Chondrocyte (in vitro differentiated cells): ENCODE data around the gene BIRC5. TPM values are rescaled to one million over a fixed set of nuclear protein-coding genes. Genes with fewer than 3 reads are reported as not detected.
"Not testable (repeated sequence)": the region's sequence is repeated elsewhere in the genome, so short reads cannot be mapped to it uniquely, and the experiment has no call there.

Source experiments
- DNase-seq: peaks from one replicate; pipeline ENCODE4 v3.0.0; 2021; ENCODE audit warnings: mixed read lengths, low spot score
- H3K27ac Mint-ChIP-seq: one replicate; pipeline ENCODE4 v1.8.0; 2021; ENCODE audit warnings: mild to moderate bottlenecking, moderate library complexity, mixed read lengths; ENCODE audit not compliant: unreplicated experiment
- H3K27me3 Mint-ChIP-seq: 2 replicates; pipeline ENCODE4 v1.8.0; 2021; ENCODE audit warnings: low read depth, mixed read lengths
- H3K36me3 Mint-ChIP-seq: 2 replicates; pipeline ENCODE4 v1.8.0; 2021; ENCODE audit warnings: low read depth, mixed read lengths
- H3K4me1 Mint-ChIP-seq: 2 replicates; pipeline ENCODE4 v1.8.0; 2021; ENCODE audit warnings: low read depth, mild to moderate bottlenecking, mixed read lengths
- H3K4me3 Mint-ChIP-seq: one replicate; pipeline ENCODE4 v1.8.0; 2021; ENCODE audit warnings: mild to moderate bottlenecking, moderate library complexity, mixed read lengths; ENCODE audit not compliant: unreplicated experiment
- H3K9me3 Mint-ChIP-seq: 2 replicates; pipeline ENCODE4 v1.8.0; 2021; ENCODE audit warnings: low read depth, mixed read lengths
- total RNA-seq: library from RNA; stranded (reverse); gene quantifications from 3 replicates; pipeline ENCODE4 v1.2.1, GENCODE V29; 2021
- TF ChIP-seq, protein P1 (sequence below): fragments of 200-600 bp; sonication (generic); IDR thresholded peaks from 2 replicates; pipeline ENCODE4 v1.5.0; 2021; ENCODE audit warnings: antibody characterized with exemption, mild to moderate bottlenecking, moderate library complexity

BIRC5 gene
- total RNA-seq, 1 donor from 2014 or later, result 11.6 TPM

DNA sequence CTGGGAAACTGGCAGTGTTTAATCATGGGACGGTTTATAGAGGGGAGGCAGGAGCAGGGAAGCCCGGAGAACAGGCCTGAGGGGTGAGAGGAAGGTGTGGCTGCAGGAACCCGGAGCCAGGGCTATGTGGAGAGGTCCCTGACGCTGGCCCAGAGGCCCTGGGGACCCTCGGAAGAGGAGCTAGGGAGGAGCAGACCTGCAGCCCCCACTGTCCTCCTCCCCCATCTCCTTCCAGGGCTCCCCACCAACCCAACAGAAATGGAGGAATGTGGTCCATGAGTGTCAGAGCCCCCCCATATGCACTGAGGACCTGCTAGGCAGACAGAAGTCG lies 37.7 kb downstream of the BIRC5 start:
- no peak for DNase-seq
- Mint-ChIP-seq H3K9me3 (no peaks in the 10 kb centered on the region), H3K27me3 (no peaks in the 10 kb centered on the region), H3K4me3 (no peak overlapping the region), H3K4me1 (peaks cover 12% of the 10 kb centered on the region), H3K36me3 (no peaks in the 10 kb centered on the region), H3K27ac (no peak overlapping the region)
- TF ChIP-seq, protein P1, sequence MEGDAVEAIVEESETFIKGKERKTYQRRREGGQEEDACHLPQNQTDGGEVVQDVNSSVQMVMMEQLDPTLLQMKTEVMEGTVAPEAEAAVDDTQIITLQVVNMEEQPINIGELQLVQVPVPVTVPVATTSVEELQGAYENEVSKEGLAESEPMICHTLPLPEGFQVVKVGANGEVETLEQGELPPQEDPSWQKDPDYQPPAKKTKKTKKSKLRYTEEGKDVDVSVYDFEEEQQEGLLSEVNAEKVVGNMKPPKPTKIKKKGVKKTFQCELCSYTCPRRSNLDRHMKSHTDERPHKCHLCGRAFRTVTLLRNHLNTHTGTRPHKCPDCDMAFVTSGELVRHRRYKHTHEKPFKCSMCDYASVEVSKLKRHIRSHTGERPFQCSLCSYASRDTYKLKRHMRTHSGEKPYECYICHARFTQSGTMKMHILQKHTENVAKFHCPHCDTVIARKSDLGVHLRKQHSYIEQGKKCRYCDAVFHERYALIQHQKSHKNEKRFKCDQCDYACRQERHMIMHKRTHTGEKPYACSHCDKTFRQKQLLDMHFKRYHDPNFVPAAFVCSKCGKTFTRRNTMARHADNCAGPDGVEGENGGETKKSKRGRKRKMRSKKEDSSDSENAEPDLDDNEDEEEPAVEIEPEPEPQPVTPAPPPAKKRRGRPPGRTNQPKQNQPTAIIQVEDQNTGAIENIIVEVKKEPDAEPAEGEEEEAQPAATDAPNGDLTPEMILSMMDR, result no peak

DNA sequence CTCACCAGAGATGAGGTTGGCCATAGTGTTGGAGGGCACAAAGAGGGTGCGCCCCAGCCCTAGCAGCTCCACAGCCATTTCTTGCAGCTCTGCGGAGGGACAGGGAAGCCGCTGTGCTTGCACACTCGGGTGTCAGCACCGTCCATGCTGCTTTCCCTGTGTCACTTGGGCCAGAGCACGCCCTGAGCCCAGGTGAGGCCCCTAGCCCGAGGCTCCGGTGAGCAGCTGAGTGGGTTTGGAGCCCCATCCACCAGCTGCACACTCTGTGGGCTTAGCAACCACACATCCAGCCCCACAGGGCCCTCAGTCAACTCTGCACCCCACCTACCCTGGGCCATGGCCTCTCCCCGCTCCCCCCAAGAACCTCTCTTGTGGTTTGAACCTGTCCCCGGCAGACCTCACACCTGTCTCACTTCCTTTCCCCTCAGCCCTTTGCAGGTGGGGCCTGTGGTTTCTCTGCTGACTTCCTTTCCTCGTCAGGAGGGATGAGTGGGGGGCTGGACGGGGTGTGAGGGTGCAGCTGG lies 38.1 kb downstream of the BIRC5 start:
- no peak overlapping the region for H3K4me3 Mint-ChIP-seq
- TF ChIP-seq, protein P1, result no peak
- peaks cover 12% of the 10 kb centered on the region for H3K4me1 Mint-ChIP-seq
- DNase-seq, result peak; percentile 80
- H3K9me3 Mint-ChIP-seq, result no peaks in the 10 kb centered on the region
- no peak overlapping the region for H3K27ac Mint-ChIP-seq
- no peaks in the 10 kb centered on the region for H3K36me3 Mint-ChIP-seq
- H3K27me3 Mint-ChIP-seq, result no peaks in the 10 kb centered on the region

DNA sequence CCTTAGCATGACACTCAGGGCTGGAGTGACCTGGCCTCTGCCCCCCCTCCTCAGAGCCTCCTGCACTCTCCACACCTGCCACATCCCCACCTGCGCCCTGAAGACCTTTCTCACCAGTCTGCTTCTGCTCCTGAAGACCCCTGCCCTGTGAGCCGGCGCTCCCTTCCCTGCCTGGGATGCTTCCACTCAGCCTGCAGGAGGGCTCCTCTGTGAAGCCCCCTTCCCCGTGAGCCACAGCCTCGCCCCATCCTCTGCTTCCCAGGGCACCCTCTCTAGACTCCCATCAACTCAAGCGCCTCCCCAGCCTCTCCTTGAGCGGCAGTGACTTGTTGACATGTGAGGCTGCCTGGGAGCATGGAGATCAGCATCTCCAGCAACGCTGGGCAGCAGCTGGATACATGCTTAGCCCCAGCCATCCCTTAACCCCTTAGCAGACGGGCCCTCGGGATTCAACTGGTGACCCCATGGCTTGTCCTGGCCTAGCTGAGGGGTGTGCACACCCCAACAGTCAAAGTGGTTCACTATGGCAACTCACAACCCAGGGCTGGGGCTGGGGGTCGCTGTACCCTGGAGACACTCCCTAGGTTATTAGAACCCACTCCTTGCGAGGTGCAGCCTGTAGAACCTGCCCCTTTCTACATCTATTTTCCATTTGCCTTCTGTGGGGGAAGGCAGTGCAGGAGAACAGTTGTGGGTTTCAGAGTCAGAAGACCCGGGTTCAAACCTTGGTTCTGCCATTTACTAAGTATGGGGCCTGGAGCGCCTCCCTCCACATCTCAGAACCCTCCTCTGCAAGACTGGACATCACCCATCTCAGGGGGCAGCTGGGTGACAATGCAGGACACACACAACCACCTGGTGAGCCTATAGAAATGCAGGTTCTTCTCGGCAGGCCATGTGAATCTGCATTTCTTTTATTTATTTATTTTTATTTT lies 38.9 kb downstream of the BIRC5 start:
- TF ChIP-seq, protein P1, result no peak
- Mint-ChIP-seq H3K9me3 (no peaks in the 10 kb centered on the region), H3K4me3 (peak overlapping the region; percentile 73), H3K27me3 (no peaks in the 10 kb centered on the region), H3K36me3 (no peaks in the 10 kb centered on the region), H3K27ac (no peak overlapping the region), H3K4me1 (peaks cover 14% of the 10 kb centered on the region)
- DNase-seq, result peak; percentile 86

DNA sequence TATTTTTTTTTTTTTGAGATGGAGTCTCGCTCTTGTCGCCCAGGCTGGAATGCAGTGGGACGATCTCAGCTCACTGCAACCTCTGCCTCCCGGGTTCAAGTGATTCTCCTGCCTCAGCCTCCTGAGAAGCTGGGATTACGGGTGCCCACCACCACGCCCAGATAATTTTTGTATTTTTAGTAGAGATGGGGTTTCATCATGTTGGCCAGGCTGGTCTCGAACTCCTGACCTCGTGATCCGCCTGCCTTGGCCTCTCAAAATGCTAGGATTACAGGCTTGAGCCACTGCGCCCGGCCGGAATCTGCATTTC lies 39.5 kb downstream of the BIRC5 start:
- peaks cover 17% of the 10 kb centered on the region for H3K4me1 Mint-ChIP-seq
- not testable (repeated sequence) for H3K36me3 Mint-ChIP-seq, H3K27me3 Mint-ChIP-seq, H3K27ac Mint-ChIP-seq, DNase-seq, H3K9me3 Mint-ChIP-seq
- H3K4me3 Mint-ChIP-seq, result peak overlapping the region; percentile 73

DNA sequence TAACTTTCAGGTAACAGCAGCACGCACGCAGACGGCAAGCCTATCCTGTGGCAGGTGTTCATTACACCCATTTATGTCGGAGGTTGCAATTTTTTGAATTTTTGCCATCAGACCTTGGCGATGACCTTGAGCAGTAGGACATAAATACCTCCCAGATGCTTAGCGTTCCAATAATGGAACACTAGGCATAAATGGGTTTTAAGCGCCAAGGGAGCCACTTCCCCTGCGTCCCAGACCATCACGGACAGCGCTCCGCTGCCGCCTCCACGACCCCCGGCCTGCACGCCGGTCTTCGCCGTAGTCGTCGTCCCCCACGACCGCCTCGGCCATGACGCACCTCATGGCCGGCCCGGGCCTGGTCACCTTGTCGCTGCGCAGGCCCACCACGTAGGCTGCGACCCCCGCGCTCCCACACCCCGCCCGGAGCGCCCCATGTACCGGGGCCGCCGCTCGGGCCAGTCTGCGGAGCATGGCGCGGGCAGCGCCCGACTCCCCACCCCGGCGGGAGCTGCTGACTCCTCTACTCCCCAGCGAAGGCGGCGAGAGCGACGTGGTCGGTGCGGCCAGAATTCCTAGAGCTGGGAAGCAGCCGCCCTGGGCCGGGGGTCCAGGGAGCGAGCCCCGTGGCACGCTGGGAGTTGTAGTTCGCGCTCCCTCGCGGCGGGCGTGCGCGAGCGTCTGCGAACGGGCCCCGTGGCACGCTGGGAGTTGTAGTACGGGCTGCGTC lies 40.1 kb downstream of the BIRC5 start:
- Mint-ChIP-seq H3K36me3 (no peaks in the 10 kb centered on the region), H3K4me1 (peaks cover 17% of the 10 kb centered on the region), H3K9me3 (no peaks in the 10 kb centered on the region), H3K27ac (peak overlapping the region; percentile 24), H3K4me3 (peak overlapping the region; percentile 73), H3K27me3 (no peaks in the 10 kb centered on the region)
- DNase-seq, result peak; percentile 94
- TF ChIP-seq, protein P1, result peak; percentile 15
